ENCODE measurements around the gene CRIM1. TPM values are rescaled to one million over a fixed set of nuclear protein-coding genes. Genes with fewer than 3 reads are reported as not detected.

CRIM1 gene
- polyA plus RNA-seq, 1 donor: 15.7 TPM

- no peak for DNase-seq (ENCODE audit: low read depth)
Observed at GRCh38 chr2:36554531-36554930, 199.0 kb downstream of the CRIM1 start.

DNA sequence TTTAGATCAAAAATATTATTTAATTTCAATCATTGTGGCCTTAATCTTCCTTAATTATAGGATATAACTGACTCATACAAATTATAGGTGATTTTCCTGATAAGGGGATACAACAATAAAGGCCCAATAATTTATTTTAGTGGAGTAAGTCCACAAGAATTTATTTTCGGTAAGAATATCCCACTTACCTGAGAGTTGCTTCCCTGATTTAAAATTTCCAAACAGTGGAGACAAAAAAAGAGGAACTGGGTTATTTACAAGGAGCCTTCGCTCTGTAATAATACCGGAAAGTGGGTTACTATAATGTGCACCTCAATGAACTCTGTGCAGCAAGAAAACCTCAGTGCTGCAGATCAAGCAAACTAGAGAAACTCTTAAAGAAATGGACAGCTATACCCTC is 200.2 kb downstream of the CRIM1 start:
- DNase-seq (ENCODE audit: low read depth): no peak

DNA sequence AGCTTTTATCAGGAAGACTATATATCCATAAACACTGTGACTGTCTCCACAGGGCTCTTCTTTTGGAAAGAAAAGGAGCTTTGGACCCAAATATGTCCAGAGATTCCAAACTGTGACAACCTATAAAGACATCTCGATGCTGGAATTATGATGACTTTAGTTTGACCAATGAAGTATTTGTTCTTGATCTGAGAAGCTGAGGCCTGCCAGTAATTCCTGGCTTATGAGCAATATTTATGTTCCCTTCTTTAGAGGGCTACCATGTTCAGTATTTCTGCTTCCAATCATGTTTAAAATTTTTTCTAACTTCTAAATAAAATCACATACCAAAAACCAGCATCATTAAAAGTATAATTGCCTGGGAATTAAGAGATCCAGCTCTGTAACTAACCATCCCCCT is 201.3 kb downstream of the CRIM1 start:
- no peak for DNase-seq (ENCODE audit: low read depth)

DNA sequence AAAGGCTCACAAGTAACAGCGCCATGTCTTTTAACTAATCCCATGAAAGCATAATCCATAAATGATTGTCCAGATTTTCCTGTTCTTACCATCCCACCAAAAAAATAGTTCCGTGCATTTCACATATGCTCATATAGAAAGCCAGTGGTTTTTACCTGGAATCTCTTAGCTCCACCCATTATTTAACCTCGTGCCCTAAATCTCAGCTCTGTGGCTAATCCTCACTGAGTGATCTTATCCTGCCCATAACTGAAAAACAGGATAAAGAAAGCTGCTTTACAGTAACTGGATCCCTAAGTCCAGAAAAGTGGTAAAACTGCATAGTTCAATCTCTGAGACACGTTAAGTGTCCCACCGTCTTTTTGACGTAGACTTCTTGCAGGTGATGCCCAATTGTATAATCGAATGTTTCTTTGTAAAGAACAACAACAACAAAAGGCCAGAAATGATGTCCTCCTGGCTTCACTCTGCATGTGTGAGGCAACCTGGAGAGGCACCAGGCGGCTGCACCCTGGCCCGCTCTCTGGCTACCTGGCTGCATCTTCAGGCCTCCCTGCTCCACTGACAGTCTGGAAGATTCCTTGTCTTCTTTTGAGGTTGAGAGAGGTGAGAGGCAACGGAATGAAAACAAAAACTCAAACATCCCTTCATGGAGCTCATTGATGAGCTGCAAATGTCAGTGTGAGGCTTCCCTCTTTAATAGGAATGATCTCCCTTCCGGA is 203.8 kb downstream of the CRIM1 start:
- DNase-seq (ENCODE audit: low read depth): no peak

- DNase-seq (ENCODE audit: low read depth): no peak
Observed at GRCh38 chr2:36560726-36561125, 205.1 kb downstream of the CRIM1 start.

- no peak for DNase-seq (ENCODE audit: low read depth)
Observed at GRCh38 chr2:36561237-36561944, 205.8 kb downstream of the CRIM1 start.

GRCh38 chr2:36562240-36562639 is 206.7 kb downstream of the CRIM1 start:
- no peak for DNase-seq (ENCODE audit: low read depth)

DNA sequence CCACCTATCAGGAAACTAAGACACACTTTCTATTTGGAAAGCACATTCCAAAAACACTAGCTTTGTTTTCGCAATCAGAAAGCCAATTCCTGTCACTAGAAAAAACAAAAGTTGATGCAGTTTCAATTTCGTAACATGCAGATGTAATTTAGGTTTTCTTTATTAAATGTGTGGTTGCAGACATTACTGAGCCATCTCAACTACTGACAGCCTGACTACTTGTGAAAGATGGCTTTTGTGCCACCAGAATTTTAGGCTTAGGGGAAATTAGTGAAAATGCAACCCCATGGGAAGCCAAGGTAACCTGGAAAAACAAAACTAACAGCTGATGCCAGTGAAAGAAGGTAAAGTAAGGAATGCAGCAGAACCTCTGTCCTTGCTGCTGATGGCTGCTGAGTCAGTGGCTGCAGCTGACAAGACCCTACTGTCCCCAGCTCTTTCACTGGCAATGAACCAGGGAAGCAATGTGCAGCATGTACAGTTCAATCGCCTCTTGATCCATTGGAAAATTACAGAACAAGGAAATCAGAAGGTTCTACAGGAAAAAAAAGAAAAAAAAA is 207.5 kb downstream of the CRIM1 start:
- no peak for DNase-seq (ENCODE audit: low read depth)

GRCh38 chr2:36564377-36564930 is 208.9 kb downstream of the CRIM1 start:
- DNase-seq (ENCODE audit: low read depth): no peak

GRCh38 chr2:36565712-36566111 is 210.1 kb downstream of the CRIM1 start:
- DNase-seq (ENCODE audit: low read depth): no peak

- DNase-seq (ENCODE audit: low read depth): no peak
Observed at GRCh38 chr2:36566887-36567286, 211.3 kb downstream of the CRIM1 start.

DNA sequence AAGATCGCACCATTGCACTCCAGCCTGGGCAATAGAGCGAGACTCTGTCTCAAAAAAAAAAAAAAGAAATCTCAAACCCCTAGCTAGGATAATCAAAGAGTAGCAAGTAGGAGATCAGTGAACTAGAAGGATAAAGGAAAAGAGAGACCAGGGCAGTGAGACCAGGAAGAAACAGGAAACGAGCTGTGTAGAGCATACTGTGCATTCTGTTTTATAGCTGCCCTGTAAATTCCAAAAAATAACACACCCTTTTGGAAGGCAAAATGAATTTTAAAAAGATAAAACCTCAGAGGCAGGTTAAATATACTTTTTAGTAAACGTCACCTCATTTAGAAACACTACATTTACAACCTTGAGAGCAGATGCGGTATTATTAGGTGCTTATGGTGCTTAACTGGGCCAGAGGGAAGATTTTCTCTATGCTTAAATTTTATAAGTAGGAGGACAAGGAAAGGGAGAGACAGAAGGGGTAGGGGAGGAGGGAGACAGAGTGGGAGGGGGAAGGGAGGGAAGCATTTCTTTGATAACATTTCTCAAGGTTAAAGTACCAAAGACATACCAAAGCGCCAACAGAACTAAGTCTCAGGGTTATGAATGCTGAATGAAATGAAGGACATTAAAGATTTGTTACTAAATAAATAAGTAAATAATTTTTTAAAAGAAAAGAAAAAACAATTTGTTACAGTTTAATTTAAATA is 212.3 kb downstream of the CRIM1 start:
- no peak for DNase-seq (ENCODE audit: low read depth)

- DNase-seq (ENCODE audit: low read depth): no peak
Observed at GRCh38 chr2:36568516-36569246, 213.1 kb downstream of the CRIM1 start.

DNA sequence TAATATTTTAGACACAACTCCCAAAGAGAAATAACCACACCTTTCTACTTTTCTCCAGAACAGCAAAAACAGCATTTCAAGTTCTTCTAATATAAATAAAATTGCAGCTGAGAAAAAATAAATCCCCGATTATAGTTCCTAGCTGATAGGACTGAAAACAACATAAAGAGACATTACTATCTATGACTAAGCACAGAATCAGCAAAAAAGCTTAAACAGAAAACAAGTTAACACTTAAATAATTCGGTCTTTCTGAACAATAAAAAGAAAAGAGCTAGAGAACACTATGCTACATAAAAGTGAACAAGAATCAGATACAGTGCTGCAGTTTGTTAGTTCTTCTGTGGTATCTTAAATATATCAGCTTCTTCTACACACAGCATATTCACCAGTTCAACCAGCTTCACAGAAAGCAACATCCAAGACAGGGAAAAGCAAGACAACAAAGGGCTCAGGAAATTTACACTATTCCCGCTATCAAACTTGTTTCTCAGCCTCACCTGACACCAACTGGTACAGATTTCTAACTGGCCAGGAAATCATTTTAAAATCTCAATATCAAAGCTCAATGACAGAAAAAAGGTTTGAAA is 213.8 kb downstream of the CRIM1 start:
- no peak for DNase-seq (ENCODE audit: low read depth)

DNA sequence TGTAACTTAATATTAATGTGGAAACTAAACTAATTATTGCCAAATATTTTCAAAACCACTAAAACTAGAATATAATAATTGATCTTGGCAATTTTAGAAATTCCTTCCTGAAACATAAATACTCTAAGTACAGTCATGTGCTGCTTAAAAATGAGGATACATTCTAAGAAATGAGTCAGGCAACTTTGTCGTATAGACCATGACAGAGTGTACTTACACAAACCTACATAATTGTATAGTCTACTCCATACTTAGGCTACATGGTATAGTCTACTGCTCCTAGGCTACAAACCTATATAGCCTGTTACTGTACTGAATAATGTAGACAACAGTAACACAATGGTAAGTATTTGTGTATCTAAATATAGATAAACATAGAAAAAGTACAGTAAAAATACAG is 214.8 kb downstream of the CRIM1 start:
- DNase-seq (ENCODE audit: low read depth): no peak

GRCh38 chr2:36572054-36572718 is 216.6 kb downstream of the CRIM1 start:
- no peak for DNase-seq (ENCODE audit: low read depth)

DNA sequence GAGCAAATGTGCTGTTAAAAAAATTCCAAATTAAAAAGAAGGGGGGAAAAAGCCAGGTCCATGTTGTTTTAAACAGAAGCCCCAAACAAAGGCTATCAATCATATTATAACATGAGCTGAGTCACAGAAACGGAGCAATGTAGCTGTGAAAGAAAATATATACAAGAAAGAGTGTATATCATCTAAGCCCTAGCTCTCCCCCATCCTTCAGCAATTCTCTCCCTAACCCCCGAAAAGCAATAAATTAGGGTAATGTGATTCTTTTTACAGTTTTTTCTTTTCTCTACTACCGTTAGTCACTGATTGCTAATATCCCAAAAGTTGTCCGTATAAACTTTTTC is 217.1 kb downstream of the CRIM1 start:
- DNase-seq (ENCODE audit: low read depth): no peak

- DNase-seq (ENCODE audit: low read depth): no peak
Observed at GRCh38 chr2:36573165-36573564, 217.6 kb downstream of the CRIM1 start.

- DNase-seq (ENCODE audit: low read depth): no peak
Observed at GRCh38 chr2:36574560-36574959, 219.0 kb downstream of the CRIM1 start.

GRCh38 chr2:36577884-36578283 is 222.3 kb downstream of the CRIM1 start:
- no peak for DNase-seq (ENCODE audit: low read depth)

Measured in forelimb muscle (tissue), 1 donor.